ENCODE data around the gene ACTA1.

GRCh38 chr1:229430761-229431283 lies 3.1 kb downstream of the ACTA1 start:
- TF ChIP-seq CTCF (conservative IDR thresholded peaks at IDR 0.05; ENCODE audit: low read depth, low read length) (no peak), EZH2 (IDR thresholded peaks at IDR 0.05; ENCODE audit: low read length, unreplicated experiment) (no peak), EZH2phosphoT487 (IDR thresholded peaks at IDR 0.05; ENCODE audit: borderline replicate concordance, low read length) (no peak)
